ENCODE measurements around the gene DSC1.

- TF ChIP-seq CTCF (IDR thresholded peaks at IDR 0.05) (no peak), POLR2A (IDR thresholded peaks at IDR 0.05) (no peak)
Observed at GRCh38 chr18:31170335-31170734, 7.7 kb upstream of the DSC1 start.

All from adrenal gland (tissue), 5 donors.